NCI-H82 (cell line): Measurements from ENCODE around the gene PRKCA.

ENCODE experiments used
- DNase-seq: peaks from one replicate; lab custom pipeline; 2025; lab: John Stamatoyannopoulos, UW

Gene PRKCA

DNA sequence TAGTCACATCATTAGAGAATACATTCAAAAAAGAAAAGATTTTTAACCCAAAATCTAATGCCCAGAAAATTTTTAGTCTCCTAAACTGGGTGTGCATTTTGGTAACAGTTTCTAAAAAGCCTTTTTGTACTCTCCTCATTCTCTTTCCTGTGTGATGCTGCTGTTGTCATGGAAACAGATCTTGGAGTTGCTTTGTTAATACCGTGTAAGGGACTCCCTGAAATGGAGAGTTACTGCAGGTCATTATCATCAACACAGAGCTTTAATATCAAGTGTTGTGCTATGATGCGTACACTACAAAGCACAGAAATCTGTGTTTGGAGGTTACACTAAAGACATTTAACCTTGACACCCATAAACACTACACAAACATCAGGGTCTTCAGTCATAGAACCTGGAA is 216.3 kb downstream of the PRKCA start:
- no peak for DNase-seq

- no peak for DNase-seq
These were observed 216.7 kb downstream of the PRKCA start for GRCh38 chr17:66519154-66519553.

DNA sequence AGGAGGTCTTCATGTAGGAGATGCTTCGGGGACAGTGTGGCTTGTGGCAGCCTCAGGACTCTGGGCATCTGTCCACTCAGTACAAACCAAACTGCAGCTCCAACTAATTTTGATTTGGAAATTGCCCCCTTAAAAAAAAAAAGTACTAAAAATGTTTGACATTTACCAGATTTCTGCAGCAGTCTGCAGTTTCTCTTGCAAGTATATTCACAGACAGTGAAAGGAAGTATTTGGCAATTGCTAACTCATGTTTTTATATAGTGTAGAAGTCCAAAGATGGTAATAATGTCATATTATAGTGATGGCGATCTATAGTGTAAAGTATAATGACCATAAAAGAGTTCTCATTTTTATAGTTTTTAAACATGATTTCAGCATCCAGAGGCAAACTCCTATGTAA is 218.6 kb downstream of the PRKCA start:
- no peak for DNase-seq

- no peak for DNase-seq
These were observed 220.3 kb downstream of the PRKCA start for GRCh38 chr17:66522591-66523272.

- no peak for DNase-seq
These were observed 221.2 kb downstream of the PRKCA start for GRCh38 chr17:66523378-66524200.

GRCh38 chr17:66524877-66525276 is 222.5 kb downstream of the PRKCA start:
- no peak for DNase-seq

GRCh38 chr17:66525338-66525737 is 222.9 kb downstream of the PRKCA start:
- DNase-seq, result no peak

- no peak for DNase-seq
These were observed 224.4 kb downstream of the PRKCA start for GRCh38 chr17:66526827-66527226.

DNA sequence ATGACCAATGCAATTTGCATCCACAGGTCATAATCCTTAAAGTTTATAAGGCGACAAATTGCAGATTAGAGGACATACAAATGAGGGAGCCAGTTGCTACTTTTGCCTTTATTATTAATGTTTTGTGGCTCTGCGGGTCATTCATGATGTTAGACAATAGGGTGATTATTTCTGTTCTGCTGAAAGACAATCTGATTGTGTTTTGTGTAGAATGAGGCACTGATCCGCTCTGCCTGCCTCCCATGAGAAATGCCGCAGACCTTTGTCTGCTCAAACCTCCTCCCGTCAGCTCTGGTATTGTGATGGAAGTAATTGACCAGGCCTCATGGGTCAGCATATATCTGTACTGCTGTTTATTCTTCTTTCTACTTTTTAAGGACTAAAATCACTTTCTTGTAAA is 224.9 kb downstream of the PRKCA start:
- DNase-seq, result no peak

- no peak for DNase-seq
These were observed 229.5 kb downstream of the PRKCA start for GRCh38 chr17:66531851-66532295.

GRCh38 chr17:66533572-66533971 is 231.2 kb downstream of the PRKCA start:
- no peak for DNase-seq

DNA sequence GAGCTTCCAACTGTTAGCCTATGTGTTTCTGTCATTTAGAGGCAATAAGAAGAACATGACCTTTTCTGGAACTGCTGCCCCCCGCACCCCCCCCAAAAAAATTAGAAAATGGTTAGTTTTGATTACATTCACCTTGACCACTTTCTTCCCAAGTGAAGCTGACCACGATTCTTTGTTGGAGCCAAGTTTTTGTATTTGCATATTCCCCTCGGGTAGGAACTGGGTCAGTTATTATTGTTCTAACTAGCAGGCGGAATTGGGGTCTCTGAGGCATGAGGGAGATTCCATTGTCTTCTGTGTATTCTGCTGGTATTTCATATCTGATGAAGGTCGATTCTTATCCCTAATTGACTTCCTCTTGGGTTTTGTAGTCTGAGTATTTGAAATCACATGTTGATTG is 231.6 kb downstream of the PRKCA start:
- DNase-seq, result no peak

DNA sequence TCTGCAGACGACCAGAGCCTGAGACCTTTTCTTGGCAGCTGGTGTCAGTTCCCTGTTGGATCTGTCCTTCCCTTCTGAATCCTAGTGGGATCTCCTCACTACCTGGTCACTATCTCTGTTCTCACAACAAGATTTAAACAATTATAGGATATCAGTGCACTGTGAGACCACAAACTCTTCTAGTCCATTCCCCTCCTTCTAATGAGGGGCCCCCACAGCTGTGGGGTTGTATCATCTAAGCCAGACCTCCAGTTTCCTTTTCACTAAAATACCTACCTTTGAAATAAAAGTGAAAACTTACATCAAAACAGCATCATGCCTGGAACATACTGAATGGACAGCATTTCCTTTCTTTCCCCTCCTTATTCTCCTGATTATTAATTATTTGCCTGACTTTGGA is 233.2 kb downstream of the PRKCA start:
- DNase-seq, result no peak

DNA sequence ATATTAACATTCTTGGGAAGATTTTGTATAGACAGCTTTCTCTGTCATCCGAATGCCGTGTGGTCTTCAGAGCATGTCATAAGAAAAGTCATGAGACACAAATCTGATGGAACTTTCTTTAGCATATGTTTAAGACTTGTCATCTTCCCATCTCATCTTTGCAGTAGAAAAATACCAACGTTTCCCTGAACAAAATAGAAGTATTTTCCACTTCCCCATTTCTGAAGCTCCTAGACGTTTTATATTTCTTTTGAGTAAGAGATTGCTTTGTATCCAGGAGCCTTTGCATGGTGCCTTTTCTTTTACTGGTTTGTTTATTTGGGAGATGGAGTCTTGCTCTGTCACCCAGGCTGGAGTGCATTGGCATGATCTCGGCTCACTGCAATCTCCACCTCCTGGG is 235.1 kb downstream of the PRKCA start:
- no peak for DNase-seq

GRCh38 chr17:66538776-66539175 is 236.4 kb downstream of the PRKCA start:
- DNase-seq, result no peak

DNA sequence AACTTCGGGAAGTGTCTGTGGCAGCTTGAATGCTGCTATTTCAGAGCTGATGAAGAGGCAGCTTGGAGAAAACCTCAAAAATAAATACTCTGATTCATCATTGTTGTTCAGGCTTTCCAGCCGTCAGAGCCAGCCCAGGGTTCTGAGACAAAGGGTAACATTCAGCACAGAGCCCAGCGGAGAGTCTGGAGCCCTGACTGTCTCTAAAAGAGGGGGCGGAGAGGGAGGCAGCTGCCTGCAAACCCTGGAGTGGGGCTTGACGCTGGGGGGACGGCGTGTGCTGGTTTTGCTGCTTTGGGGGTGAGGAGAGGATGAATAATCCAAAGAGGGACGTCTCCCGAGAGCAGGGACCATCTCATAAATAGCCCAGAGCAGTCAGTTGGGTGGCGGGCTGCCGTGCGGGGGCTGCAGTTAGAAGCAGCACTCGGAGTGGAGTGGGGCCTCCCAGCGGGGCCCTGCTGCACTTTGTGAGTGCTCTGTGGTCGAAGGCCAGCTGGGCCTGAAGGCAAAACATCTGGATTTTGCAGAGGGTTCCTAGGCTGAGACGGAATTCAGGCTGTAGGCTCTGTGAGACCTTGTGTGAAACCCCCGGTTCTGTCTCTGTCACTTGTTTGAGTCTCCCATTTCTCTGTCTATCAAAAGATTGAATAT is 237.8 kb downstream of the PRKCA start:
- no peak for DNase-seq

- no peak for DNase-seq
These were observed 239.2 kb downstream of the PRKCA start for GRCh38 chr17:66541461-66542128.

- no peak for DNase-seq
These were observed 239.9 kb downstream of the PRKCA start for GRCh38 chr17:66542129-66542966.

GRCh38 chr17:66542967-66543520 is 240.6 kb downstream of the PRKCA start:
- DNase-seq, result no peak

DNA sequence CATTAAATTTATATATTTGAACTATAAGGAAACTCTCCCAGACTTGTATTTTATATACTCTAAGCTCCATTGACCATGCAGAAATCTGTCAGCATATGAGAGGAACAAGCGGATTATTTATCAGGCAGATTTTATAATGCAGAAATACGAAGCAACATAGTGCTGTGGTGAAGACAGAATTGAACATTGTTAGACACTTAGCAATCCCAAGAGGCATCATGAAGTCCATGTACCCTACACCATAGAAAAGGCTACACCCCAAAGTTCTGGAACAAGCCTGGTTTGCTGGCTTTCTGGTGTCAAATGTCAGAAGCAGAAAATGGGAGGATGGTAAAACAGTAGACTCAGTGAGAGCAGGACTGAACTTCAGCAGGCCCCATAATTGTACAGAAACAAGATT is 241.1 kb downstream of the PRKCA start:
- no peak for DNase-seq

DNA sequence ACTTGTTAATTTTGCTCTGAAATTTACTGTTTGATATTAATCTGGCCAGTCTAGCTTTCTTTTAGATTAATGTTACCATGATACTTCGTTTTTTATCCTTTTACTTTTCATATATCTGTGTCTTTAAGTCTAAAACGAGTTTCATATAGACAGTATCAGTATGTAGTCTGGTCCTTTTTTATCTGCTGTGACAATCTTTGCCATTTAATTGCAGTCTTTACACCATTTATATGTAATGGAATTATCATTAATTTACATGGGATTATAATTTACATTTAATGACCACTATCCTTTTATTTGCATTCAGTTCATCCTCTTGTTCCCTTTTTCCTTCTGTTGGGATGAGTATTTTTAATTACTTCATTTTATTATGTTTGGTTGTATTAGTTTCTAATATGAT is 243.5 kb downstream of the PRKCA start:
- no peak for DNase-seq
